ENCODE measurements around the gene PCAT7.

- TF ChIP-seq, protein P1, sequence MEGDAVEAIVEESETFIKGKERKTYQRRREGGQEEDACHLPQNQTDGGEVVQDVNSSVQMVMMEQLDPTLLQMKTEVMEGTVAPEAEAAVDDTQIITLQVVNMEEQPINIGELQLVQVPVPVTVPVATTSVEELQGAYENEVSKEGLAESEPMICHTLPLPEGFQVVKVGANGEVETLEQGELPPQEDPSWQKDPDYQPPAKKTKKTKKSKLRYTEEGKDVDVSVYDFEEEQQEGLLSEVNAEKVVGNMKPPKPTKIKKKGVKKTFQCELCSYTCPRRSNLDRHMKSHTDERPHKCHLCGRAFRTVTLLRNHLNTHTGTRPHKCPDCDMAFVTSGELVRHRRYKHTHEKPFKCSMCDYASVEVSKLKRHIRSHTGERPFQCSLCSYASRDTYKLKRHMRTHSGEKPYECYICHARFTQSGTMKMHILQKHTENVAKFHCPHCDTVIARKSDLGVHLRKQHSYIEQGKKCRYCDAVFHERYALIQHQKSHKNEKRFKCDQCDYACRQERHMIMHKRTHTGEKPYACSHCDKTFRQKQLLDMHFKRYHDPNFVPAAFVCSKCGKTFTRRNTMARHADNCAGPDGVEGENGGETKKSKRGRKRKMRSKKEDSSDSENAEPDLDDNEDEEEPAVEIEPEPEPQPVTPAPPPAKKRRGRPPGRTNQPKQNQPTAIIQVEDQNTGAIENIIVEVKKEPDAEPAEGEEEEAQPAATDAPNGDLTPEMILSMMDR (conservative IDR thresholded peaks at IDR 0.05; ENCODE audit: low read depth, low read length) = no peak
- TF ChIP-seq POLR2A (IDR thresholded peaks at IDR 0.05; ENCODE audit: low read depth, low read length) (no peak), FOS (IDR thresholded peaks at IDR 0.05; ENCODE audit: low read depth, low read length) (no peak), CEBPB (IDR thresholded peaks at IDR 0.05; ENCODE audit: low read depth, low read length) (no peak), MAFK (IDR thresholded peaks at IDR 0.05; ENCODE audit: low read depth, low read length) (no peak)
These were observed 55.3 kb downstream of the PCAT7 start for GRCh38 chr9:94610181-94610606.

All from IMR-90 (cell line).